ENCODE measurements around the gene LSM5.

Gene LSM5

DNA sequence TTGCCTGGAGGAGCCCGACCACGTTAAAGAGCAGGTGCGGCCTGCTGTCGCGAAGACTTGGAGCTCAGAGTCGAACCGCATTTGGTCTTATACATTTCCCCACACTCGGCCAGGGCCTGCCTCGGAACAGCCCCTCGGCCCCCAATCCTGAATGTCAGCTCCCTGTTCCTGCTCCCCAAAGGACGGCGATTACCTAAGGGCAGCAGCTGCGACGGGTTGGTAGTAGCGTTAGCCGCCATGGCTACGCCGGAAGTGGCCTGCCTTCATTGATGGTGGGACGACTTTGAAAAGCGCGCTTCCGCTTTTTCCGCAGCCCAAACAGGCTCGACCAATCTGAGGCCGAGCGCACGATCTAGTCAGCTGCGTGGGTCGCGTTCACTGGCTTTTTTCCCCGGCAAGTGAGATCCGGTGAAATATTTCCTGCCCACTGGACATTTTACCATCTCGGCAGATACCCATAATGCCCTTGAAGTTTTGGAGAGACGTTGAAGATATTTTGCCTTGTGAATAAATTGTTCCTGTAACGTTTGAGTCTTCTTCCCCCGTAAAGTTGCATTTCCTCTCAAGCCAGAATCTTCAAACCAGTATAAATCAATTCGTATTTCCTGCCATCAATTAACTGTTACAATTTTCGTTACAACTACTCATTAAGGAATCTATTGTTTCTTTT lies at the start of gene LSM5:
LSM5 (minus strand) TSS at position 254 of the 670 bp plus-strand sequence; CDS start at position 239, 15 bp downstream.
- in situ Hi-C loops (cut with MboI; ENCODE audit: low sequenced_read_pairs), result no loop called here

DNA sequence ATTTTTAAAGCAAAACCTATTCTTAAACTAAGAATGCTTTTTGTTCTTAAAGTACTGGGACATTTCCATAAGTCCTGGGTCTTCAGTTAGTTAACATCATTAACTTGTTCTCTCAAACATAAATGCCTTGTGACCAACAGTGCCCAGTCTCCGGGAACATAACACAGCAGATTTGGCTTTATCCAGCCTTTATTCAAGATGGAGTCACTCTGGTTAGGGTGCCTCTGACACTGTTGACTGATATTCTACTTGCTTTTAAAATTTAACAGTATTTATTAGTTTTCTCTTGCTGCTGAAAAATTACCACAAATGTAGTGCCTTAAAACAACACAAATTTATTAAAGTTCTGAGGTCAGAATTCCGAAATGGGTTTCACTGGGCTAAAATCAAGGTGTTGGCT lies 49.2 kb upstream of the LSM5 start:
- in situ Hi-C loops (cut with MboI; ENCODE audit: low sequenced_read_pairs), result no loop called here

DNA sequence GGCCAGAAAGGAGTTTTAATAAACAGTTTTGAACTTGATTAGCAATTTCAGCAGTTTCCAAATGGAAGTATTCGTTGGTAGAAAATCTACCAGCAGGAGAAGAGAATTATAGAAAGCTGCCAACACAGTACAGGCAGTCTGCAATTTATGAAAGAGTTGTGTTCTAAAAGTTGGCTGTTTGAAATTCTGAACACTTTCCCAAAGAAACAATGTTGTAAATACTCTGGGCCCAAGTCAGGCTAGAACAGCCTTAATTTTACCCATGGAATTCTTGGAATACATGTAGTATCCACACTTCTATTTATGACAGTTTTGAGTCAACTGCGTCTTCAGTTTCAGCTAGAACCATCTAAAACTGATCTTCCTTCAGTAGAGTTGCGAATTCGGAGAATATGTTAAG lies 47.6 kb upstream of the LSM5 start:
- in situ Hi-C loops (cut with MboI; ENCODE audit: low sequenced_read_pairs), result no loop called here

DNA sequence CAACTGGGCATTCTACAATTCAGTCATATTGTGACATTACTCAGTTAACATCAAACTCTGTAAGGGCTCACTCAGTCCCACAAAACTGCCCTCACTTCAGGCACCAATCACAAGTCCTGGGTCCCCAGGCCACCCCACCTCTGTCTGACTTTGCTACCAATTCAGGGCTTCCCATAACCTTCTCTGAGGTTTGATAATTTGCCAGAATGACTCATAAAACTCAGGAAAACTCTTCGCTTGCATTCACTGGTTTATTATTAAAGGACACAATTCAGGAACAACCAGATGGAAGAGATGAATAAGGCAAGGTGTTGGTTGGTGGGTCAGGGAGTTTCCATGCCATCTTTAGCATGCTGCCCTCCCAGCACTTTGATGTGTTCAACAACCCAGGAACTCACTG lies 46.4 kb upstream of the LSM5 start:
- in situ Hi-C loops (cut with MboI; ENCODE audit: low sequenced_read_pairs), result no loop called here

DNA sequence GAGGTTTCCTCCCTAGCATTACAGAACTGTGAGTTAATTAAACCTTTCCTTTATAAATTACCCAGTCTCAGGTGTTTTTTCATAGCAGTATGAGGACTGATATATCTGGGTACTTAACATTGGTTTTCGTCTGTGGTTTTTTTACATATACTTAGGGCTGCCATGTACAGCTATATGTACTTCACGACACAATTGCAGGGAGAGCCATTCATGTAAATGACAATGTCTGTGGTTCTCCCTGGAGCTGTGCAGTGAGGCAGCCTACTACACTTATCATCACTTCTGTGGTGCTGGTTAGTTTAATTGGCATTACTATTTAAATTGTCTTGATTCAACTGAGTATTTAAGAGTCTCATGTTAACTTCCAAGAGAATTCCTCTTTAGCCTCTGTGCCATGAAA lies 45.8 kb upstream of the LSM5 start:
- in situ Hi-C loops (cut with MboI; ENCODE audit: low sequenced_read_pairs), result no loop called here

DNA sequence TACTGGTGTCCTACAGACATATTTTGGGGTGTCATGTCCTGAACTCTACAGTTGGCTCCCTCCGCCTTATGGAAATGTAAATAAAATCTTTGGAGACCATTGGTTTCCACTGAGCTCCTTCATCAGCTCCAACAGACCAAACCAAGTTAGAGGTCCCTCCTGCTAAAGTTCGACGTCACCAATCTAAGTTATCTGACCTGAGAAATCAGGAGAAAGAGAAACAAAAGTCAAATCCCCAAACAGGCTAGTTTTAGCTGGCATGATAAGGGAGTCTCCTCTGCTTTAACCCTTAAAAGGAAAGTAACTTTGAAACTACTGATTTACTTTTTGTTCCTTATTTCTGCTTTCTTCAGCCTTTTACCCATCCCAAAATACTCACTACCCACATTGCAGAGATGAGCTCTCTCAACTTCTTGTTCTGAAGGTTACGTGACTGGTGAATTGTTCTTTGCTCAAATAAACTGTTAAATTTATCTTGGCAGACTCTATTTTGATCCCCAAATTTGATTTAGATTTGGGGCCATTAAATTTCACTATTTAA lies 45.1 kb upstream of the LSM5 start:
- in situ Hi-C loops (cut with MboI; ENCODE audit: low sequenced_read_pairs), result no loop called here

DNA sequence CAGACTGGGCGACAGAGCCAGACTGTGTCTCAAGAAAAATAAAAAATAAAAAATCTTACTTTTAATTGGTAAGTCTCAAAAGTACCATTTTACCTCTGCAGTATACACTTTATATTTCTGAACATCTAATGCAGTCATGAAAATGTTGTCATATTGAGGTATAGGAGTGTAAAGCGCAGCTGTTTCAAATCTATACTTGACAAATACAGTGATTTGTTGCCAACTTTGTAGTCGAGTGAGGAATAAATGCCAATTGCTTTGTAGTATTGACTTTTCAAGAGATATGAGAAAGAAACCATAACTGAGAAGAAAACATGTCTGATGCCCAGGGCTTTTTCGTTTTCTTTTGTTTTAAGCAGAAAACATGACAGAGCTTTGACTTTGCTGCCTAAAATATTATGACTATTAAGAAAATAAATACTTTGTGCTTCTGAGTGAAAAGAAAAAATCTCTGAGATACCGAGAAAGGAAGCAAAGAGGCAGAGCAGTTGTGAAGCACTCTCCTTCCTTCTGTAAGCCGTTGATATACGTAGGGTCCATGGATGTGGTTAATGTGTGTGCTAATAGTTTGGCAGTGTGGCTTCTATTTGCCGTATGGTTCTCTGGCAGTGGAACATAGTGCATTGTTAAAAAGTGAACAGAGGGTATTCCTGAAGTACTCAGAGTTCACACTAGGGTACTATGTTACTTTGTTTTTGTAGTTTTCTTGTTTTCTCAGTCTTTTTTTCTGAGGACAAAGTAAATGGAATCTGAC lies 43.3 kb upstream of the LSM5 start:
- in situ Hi-C loops (cut with MboI; ENCODE audit: low sequenced_read_pairs), result no loop called here

DNA sequence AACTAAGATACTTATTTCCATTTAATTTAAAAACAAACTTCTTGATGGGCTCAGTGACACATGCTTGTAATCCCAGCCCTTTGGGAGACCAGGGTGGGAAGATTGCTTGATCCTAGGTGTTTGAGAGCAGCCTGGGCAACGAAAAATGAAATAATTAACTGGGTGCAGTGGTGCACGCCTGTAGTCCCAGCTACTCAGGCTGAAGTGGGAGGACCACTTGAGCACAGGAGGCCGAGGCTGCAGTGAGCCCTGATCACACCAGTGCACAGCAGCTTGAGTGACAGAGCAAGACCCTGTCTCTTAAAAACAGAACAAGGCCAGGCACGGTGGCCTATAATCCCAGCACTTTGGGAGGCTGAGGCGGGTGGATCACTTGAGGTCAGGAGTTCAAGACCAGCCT lies 42.5 kb upstream of the LSM5 start:
- in situ Hi-C loops (cut with MboI; ENCODE audit: low sequenced_read_pairs), result no loop called here

DNA sequence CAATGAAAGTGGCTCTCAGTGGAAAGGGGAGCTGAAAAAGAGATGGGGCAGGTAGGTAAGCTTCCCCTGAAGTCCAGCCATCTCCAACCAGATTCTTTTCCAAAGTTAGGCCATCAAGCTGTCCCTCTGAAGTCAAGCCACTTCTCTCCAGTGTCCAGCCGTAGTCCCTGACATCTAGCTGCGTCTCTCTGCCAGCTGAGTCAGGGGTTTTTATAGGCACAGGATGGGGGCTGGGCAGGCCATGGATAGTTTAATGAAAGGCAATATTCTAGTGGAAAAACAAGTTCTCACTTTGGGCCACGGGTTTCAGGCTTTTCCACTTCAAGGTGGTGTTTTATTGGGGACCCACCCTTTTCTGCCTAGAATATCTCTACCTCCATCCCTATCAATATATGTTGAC lies 41.9 kb upstream of the LSM5 start:
- in situ Hi-C loops (cut with MboI; ENCODE audit: low sequenced_read_pairs), result no loop called here

DNA sequence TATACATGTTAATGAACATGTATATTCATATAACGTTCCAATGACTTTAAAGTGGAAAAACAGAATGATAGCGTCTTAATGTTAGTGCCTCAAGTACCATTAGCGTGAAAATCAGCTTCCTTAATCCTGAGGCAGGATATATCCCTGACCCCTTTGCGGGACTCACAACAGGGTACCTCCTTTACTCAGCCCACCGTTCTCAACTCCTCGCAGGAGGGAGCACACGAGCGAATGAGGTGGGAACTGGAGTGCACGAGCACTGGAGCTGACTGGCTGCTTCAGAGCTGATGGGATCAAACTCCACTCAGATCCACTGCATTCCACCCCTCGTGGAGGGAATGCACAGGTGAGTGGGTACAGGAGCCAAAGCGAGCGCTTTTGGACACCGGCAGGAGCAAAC lies 41.2 kb upstream of the LSM5 start:
- in situ Hi-C loops (cut with MboI; ENCODE audit: low sequenced_read_pairs), result no loop called here

DNA sequence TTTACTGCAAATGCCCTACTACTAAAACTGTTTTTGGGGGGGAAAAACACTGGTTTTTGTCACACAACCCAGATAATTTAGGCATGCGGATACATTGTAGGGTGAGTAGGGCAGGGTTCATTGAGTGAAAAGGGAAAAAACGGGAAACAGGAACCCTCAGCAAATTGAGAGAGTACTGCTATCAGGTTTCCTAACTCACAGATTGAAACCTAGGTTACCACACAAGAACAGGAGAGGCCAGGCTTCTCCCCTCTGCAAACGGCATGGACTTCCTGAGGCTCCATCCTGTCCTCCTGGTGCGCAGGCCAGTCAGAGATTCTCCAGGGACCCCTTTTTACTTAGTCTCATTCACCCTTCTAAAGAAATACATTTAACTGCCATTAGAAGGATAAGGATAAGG lies 35.7 kb upstream of the LSM5 start:
- in situ Hi-C loops (cut with MboI; ENCODE audit: low sequenced_read_pairs), result no loop called here

DNA sequence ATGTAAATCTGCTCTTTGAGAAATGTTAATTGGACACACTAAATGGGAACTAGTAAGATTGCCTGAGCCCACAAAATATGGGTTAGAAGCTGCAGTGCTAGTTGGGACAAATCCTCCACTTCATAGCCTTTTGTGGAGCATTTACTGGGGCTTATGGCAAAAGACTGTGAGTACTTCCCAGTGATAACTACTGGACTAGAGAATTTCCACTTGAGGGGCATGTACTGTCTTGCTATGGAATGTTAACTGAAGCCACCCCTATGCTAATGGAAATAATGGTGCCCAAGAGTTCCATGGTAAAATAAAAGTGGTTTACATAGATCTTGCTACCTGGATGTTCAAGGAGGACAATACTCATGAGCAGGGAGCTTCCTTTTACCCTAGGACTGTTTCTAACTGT lies 34.5 kb upstream of the LSM5 start:
- in situ Hi-C loops (cut with MboI; ENCODE audit: low sequenced_read_pairs), result no loop called here

DNA sequence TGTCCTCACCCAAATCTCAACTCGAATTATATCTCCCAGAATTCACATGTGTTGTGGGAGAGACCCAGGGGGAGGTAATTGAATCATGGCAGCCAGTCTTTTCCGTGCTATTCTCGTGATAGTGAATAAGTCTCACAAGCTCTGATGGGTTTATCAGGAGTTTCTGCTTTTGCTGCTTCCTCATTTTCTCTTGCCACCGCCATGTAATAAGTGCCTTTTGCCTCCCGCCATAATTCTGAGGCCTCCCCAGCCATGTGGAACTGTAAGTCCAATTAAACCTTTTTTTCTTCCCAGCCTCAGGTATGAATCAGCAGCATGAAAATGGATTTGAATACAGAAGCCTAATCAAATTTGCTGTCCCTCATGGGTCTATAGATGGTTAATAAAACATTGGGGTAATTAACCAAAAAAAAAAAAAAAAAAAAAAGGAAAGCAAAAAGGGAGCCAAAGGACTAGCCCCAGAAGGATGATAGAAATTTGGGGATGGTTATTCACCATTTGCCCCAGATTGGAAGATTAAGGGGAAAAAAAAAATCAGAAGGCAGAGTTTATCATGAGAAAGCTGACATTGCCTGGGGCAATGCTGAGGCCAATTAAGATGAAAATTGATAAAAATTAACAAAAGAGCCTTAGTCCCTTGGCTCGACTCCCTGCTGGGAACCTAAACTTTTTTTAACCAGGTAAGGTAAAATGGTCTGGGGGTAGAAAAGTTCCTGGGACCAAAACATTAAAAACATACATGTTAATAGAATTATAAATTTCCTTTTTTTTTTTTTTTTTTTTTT lies 32.8 kb upstream of the LSM5 start:
- in situ Hi-C loops (cut with MboI; ENCODE audit: low sequenced_read_pairs), result no loop called here

DNA sequence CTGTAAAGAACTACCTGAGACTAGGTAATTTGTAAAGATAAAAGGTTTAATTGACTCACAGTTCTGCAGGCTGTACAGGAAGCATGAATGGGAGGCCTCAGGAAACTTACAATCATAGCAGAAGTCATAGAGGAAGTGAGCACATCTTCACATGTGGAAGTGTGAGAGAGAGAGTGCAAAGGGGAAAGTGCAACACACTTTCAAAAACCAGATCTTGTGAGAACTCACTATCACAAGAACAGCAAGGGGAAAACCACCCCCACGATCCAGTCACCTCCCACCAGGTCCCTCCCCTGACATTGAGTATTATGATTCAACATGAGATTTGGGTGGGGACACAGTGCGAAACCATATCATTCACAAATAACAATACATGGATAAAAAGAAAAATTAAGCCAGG lies 29.6 kb upstream of the LSM5 start:
- in situ Hi-C loops (cut with MboI; ENCODE audit: low sequenced_read_pairs), result no loop called here

DNA sequence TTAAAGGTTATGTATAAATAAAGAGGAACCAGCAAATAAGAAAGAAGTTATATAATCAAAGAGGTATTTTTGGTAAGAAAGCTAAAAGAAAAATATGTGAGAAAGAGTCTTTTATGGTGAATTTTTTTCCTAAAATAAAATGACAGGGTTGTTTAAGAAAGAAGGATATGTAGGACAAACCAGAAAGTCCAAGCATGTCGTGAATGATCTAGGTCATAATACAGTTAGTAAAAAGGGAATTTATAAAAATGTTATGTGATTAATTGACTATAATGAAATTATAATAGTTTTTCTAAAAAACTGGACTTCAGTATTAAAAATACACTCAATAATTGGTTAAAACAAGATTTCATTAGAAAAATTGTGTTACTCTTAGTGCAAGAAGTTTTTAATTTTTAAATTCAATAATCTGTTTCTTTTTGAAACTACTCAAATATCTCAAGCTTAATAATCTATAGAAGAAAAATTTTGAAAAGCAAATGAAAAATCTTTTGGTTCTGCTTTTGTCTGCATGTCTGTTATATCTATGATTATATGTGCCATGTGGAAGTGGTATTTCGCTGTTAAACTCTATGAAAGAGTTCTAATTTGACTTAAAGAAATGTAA lies 28.5 kb upstream of the LSM5 start:
- in situ Hi-C loops (cut with MboI; ENCODE audit: low sequenced_read_pairs), result no loop called here

DNA sequence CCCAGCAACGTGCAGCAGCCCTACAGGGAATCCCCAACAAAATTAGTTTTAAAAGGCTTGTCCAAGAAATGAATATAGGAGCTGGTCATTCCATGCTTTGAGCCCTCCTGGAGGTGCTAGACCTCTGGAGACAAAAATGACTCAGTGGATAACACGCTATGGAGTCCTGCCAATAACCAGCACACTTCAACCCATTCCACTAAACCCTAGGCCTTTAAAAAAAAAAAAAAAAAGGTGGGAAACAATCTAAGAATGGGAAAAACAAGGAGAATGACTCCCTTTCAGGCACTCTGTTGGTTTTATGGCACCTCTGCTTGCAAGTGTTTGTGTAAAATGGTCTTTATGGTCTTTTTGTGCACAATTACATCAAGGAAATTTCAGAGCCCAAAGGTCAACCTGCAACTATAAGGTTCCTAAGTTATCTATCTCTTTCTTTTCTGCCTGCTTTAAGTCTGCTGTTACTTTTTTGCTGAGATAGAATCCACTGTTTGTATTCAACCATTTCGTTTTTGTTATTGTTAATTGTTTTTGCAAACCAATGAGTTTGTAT lies 26.4 kb upstream of the LSM5 start:
- in situ Hi-C loops (cut with MboI; ENCODE audit: low sequenced_read_pairs), result no loop called here

DNA sequence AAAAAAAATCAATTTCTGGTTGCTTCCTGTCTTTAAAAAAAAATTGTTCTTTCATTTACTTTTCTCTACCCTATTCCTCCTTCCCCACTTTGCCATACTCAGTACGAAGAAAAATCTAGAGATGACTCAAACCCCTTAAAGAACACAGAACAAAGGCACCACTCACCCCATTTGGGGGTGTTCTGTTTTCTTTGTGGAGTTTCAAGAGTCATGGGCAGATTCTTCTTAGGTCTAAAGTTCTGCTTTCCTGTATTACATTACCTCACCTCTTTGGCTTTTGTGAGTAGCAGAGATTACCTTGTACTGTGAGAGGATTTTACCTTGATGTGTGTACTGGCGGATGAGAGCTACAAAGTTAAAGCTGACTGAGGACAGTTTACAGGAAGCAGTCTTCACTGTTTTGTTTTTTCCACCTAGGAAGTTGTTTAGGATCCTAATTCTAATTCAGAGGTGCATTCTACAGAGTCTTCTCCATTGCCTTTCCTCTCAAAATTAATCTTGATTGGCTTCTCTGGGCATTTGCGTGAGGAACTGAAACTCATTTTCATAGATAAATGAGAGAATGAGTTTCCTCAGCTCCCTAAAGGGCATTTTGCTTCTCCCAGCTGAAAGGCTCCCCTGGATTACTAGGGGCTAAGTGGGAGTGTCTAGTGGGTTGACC lies 25.8 kb upstream of the LSM5 start:
- in situ Hi-C loops (cut with MboI; ENCODE audit: low sequenced_read_pairs), result no loop called here

DNA sequence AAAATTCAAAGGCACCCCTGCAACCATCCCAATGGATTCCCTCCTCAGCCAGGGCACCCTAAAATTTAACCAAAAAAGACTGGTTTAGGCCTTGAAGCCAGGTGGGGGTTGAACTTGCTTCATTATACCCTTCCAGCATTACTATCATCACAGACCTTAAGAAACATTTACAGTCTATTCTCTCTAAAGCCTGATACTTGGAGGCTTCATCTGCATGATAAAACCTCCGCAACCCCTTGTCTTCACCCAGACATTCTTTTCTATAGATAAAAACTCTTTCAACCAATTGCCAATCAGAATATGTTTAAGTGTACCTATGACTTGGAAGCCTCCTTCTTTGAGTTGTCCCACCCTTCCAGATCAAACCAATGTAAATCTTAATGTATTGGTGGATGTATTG lies 23.0 kb upstream of the LSM5 start:
- in situ Hi-C loops (cut with MboI; ENCODE audit: low sequenced_read_pairs), result no loop called here

DNA sequence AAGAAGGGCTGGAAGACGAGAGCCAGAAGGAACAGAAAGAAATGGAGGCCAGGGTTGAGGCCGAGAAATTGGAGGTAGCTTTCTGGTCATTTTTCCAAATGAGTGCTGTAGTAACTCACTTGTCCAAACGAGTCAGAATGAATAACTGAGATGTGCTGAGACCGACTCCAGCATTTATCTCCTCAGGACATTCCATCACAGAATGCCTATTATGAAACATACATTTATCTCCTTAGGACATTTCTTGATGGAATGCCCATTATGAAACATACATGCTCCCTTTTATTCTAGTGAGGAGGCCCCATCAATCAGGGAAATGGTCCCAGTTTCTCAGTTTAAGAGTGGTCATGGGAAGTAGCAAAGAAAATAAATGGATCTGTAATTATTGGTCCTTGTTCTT lies 21.6 kb upstream of the LSM5 start:
- in situ Hi-C loops (cut with MboI; ENCODE audit: low sequenced_read_pairs), result no loop called here

DNA sequence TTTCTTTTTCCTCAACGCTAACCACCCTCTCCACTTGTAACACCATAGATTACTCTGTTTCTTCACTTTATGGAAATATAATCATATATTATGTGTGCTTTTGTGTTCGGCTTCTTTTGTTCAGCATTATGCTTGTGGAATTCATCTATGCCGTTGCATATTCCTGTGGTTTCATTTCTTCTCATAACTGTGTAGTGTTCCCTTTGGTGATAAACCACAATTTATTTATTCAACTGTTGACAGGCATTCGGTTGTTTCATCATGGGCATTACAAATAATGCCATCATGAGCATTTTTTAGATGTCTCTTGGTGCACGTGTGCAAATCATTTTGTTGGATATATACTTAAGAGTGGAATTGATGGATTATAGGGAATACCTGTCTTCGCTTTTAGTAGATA lies 17.2 kb upstream of the LSM5 start:
- in situ Hi-C loops (cut with MboI; ENCODE audit: low sequenced_read_pairs), result no loop called here

Data from hTERT RPE-1 (cell line).